ENCODE data around the gene VEPH1.
A peak's percentile ranks its signal among the peaks of the same experiment; 100 is the strongest.

The VEPH1 gene

DNA sequence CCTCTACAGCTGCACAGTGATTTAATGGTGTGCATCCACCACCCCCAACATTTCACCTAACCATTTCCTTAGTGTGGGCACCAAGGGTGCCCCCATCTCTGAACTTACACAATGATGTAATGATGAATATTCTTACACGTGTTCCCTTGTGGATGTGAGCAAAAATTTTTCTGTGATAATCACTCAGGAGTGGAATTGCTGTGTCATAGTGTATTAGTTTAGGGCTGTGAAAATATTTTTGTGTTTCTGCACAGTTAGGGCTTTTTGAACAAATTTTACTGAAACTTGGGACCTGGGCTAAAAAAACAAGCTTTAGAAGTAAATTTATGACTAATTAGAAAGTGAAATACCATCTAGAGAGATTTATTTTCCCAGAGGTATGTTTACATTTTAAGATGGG is 208.7 kb downstream of the VEPH1 start:
- peak; percentile 52 for DNase-seq

DNA sequence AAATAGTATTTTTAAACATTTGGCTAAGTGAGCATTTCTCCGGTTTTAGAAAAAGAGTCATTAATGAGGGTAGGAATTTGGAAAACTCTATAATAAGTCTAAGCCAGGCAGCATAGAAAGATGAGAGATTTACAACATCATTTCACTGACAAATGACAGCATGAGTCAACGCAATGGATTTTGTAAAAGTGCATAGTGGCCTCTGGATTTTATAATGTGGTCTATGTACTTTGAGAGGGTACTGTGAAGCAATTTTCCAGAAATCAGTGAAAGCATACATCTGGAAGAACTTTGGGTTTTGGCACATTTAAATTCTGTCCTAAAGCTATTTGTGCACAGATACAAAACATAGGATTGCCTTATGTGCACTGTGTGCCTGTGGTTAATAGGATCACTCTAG is 212.4 kb downstream of the VEPH1 start:
- peak; percentile 97 for DNase-seq

DNA sequence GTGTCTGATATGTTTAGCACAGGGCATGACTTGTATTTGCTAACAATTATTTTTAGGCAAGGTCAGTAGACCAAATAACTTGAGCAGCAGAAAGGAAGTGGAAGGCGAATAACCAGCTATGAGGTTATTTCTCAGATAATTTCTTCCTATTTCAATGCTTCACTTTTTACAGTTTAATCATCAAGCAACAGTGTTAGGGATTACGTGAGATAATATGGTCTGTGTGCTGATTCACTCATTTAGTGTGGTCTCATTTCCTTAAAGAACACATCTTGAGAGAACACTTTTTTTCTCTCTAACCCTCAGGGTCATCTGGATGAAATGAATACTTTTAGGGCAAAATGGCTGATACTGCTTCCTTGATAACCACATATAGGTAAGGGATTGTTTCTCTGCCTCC is 217.2 kb downstream of the VEPH1 start:
- peak; percentile 42 for DNase-seq

DNA sequence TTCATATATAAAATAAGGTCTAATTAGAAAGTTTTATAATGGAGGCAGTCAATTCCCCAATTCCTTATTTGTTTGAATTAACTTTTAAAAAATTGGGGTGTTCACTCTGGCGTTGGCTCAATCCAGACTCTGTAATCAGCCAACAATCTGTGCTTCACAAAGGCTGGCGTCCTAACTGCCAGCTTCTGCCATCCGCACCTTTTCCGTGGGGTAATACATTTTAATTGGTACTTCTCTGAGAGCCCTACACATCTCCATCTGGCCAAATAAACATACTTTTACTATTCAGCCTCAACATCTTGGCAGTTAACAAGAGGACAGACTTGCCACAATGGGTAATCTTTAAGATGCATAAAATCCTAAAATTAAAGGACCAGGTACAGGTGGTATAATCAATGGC is 218.1 kb downstream of the VEPH1 start:
- DNase-seq, result no peak

DNA sequence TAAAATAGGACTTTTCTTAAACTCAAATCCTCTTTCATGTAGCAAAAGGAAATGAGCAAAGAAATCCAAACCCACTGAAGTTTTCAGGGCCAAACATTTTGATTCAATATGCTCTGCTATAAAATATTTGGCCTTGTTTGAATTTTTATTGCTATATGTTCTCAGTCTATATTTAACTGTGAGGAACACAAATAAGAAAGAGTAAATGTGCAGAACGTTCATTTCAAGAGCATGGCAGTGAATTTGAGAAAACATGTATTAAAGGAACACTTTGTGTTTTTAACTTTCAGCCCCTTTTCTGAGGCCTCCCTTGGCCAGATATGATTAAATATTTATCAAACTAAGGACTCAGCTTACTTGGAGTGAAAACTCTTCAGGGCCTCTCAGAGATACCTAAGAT is 218.5 kb downstream of the VEPH1 start:
- DNase-seq, result no peak

DNA sequence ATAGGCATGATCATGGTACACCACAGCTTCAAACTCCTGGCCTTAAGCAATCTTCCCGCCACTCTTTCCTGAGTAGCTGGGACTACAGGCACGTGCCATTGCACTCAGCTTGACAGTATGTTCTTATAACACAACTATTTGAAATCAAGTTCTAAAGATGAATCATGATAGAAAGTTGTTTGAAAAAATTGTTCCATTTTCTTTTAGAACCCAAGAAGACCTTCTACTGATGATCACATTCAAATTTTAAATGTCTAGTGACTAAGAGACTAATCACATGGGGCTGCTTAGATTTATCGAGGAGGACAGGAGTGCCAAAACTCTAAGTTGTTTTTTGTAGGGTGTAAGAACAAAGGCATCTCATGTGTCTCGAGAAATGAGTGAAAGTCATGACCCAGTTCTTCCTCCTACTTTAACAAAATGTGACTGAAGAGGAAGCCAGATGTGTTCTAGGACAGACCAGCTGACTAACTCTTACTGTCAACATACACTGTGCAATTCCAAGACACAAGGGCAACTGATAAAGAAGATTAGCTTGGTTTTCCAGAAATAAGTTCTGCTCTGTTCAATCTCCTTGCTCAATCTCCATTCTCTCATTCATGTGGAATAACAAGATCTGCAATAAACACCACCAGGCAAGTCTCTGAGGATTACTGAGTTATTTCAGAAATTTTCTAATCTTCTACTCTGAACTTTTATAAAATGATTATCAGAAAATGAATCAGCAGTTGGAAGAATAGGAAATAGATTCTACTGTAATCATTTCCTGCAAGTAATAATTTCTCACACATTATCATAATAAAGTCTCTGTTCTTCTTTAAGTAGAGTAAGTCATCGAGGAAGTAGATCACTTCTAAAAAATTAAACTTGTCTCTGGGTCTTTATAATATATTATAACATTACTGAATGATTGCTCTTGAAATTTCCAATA is 220.7 kb downstream of the VEPH1 start:
- peak; percentile 98 for DNase-seq

DNA sequence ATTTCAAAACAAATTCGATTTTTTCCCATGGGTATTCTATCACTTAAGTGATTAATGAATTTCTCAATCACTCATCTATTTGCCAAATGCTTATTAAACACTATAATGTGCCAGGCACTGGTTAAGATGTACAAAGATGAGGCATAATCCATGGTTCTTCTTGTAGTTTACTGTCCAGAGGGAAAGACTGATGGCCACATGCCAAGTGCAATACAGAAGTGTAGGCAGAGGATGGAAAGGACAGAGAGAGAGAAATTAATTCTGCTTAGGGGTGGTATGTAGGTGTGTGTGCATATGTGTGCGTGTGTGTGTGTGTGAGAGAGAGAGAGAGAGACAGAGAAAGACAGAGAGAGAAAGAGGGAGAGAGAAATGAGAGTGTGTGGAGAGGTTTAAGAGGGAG is 222.4 kb downstream of the VEPH1 start:
- DNase-seq, result no peak

DNA sequence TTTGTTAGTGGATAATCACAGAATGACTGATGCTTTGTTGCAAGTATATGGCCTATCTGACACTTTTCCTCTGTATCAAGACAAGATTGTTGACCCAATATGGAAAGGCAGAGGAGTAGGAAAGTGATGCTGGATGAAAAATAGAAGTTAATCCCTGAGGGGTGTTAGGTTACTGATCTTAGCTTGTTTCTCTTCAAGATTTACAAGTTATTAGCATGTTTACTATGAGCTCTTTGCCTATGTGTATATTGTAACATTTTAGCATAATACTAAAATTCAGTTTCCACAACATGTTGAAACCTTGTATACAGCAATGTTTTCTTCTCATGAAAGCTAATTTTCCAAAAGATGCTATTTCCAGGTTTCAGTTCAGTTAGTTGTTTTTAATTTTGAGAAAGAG is 222.9 kb downstream of the VEPH1 start:
- no peak for DNase-seq

DNA sequence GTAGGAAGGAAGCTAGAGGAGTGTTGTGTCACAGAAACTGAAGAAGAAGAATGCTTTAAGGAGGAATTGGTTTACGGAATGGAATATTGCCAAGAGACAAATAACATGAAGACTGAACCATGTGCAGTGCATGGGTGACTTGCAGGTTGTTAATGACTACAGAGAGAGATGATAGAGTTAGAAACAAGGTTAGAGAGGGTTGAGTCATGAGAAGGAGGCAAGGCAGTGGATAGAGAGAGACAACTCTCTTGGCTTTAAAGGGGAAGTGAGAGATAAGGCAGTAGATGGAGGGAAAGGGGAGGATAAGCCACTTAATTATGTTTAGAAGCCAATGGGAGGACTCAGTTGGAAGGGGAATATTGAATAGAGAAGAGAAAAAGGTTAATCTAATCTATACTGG is 224.0 kb downstream of the VEPH1 start:
- DNase-seq, result no peak

DNA sequence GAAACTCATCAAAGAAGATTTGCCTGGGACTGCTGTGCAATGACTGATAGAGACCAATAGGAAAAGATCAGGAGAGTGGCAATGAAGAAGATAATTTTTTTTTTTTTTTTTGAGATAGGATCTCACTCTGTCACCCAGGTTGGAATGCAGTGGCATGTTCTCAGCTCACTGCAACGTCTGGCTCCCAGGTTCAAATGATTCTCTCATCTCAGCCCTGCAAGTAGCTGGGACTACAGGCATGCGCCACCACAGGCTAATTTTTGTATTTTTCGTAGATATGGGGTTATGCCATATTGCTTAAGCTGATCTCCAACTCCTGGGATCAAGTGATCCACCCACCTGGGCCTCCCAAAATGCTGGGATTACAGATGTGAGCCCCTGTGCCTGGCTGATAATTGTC is 226.4 kb downstream of the VEPH1 start:
- no peak for DNase-seq

DNA sequence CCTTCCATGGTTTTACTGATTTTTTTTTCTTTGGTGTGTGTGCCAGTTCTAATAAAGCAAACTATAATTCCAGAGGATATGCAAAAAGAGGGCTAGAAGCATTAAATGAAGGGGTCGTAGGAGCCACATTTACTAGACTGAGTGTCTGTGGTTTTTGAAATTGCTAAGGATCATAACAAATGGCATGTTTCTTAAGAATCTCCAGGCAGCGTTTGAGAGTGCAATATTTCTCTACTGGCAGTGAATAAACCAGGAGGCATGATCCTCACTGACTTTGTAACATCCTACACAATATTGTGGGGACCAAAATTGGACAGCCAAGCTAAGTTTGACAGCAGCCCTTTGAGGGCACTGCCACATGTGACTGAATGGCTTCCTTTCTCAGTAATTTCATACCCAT is 227.4 kb downstream of the VEPH1 start:
- DNase-seq, result peak; percentile 39

DNA sequence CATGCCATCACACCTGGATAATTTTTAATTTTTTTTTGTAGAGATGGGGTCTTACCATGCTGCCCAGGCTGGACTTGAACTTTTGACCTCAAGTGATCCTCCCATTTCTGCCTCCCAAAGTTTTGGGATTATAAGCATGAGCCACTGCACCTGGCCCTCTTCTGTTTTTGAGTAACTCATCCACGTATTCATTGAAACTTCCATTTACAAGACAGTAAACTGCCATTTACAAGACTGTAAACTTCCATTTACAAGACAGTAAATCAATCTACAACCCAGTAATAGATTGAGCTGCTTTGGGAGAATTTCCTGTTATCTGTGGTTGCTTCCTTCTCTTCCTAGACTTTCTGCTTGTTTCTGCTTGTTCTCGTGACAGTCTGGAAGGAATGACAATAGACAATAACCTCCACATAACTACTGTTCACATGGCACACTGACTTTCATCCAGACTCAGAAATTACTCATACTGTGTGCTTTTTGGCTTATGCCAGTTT is 228.5 kb downstream of the VEPH1 start:
- no peak for DNase-seq

DNA sequence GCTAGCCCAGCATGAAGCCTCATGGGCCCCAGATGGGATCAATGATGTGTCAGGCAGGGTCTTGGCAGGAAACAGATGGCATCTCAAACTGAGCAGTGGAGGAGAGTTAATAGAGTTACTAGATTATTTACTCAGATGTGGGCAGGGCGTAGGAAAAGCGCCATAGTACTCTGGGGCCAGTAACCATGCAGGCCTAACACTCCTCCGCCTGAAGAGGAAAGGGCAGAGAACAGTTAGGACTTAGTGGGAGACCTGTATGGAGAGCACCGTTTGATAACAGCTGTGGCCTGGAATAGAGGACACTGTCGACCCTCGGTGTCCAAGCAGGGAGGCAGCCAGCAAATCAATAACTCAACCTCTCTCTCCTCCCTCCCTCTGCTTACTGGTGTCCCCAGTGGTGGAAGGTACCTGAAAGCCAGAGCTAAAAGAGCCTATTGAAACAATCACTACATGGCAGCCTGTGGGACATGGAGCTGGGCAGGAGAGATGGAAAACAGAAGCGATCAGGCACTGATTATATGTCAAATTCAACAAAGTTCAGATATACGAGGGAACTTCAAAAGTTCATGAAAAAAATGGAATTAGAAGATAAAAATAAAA is 231.8 kb downstream of the VEPH1 start:
- no peak for DNase-seq

DNA sequence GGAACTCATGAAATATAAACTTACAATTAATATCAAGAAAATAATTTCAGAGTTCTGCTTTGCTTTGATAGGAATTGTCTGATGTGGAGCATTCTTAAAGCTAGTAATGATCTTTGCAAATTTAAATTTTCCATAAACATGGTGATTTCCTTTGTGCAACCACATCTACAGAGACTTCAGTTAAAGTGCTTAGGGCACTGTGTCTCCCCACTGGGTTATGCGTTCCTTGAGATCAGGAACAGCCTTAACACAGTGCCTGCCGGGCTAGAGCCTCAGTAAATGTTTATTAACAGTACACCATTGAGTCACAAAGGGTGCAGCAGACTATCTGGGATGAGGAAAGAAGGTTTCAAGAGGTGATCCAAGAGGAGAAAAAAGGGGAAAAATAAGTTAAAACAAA is 235.2 kb downstream of the VEPH1 start:
- DNase-seq, result no peak

DNA sequence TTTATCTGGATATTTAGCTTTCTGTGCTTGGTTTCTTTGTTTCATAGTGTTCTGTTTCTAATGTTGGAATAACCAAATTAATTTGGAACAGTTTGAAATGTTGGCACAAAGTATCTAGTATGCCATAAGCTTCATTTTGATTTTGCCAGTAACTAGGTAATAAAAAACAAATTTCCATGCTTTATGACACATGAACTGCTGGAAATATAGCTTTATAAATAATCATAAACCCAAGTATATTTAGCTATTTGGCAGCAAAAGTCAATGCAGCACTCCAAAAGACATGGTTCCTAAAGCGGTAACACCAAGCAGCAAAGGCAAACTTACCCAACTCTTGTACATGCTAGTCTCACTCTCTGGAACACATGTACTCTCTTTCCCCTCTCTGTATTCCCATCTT is 237.3 kb downstream of the VEPH1 start:
- DNase-seq, result no peak

DNA sequence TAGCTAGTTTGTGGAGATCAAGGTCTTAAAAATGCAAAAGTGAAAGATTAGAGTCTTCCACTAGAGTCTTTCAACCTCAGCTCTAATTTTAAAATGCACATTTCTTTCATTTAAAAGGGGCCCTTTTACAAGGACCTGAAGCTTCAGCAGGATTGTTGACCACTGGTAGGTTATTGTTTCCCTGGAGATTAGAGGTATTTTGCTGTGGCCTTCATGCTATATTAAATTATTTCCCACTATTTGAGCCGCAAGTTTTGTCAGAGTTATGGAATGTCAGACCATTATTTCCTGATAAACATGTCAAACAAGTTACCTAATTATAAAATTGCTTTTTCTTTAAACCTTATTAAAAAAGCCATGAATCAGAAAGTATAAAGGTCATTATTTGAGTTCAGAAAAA is 240.2 kb downstream of the VEPH1 start:
- peak; percentile 33 for DNase-seq

DNA sequence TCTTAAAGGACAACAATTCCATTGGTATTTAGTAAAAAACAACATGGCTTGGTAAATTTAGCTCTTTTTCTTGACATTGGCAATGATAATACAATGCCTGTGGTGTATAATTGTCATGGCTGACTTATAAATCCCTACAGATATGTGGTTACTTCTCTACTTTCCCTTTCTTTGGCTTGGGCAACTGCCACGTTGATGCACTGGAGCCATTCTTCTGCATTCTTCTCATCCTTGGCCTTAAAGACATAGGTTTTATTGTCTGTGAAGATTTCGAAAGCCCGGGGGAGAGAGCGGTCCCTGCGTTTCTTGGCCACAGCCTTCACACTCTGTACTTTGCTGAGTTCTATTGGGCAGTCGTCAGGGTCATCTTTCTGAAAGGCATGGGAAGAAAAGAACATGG is 242.2 kb downstream of the VEPH1 start:
- peak; percentile 75 for DNase-seq

DNA sequence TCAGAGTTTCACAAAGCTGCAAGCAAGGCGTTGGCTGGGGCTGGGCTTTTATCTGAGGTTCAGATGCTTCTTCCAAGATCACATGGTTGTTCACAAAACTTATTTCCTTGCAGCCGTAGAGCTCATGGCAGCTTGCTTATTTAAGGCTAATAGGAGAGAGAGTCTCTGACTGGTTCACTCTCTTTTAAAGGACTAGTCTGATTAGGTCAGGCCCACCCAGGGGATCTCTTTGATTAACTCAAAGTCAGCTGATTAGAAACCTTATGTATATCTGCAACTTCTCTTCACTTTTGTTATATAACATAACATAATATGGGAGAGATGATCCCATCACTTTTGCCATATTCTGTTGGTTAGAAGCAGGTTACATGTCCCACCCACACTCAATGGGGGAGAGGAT is 243.4 kb downstream of the VEPH1 start:
- DNase-seq, result no peak

DNA sequence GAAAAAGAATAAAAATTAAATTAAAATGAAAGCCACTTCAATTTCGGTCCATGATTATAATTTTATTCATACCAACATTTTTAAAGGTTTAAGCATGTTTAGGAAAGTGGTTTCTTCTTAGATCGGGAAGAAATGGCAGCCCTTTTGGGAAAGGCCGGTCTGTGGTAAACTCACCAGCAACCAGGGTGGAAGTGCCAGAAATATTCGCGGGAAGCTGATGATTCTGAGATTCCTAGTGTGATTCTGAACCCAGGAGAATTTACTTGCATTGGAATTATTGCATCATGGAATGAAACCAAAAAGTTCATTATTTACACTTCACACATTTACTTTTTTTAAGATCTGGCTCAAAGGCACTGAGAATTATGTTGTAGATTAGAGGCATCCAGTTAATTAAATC is 246.1 kb downstream of the VEPH1 start:
- DNase-seq, result peak; percentile 30

DNA sequence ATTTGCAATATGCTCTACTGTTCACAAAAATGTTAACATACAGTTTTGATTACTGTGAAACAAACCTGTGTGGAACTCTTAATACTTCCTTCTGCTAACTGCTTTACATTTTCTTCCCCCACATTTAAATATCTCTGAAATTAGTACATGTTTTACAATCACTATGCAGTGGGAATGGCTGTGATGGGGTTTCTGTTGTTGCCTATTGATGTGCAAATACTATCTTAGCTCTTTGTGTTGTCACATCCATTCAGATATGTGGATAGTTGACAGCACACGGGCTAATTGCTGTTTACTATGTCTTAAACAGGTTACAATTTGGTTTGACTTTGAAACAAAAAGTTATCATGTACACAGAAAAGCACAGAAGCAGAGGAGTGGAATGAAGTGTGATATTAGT is 247.4 kb downstream of the VEPH1 start:
- no peak for DNase-seq

DNA sequence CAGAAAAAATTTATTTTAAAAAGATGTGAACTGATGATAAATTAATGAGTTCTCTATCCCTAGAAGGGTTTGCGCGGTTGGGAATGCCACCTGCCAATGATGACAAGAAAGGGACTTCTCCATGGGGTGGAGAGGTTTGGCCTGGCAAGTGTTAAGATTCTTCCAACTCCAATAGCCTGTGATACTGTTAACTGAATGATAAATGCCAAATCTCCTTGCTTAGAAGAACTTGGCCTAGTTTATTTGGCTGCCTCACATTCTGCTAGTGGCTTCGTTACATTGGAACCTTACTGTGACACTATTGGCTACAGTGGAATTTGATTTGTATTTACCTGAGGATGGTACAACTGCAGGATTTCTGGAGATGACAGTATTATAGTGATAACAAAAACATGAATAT is 251.5 kb downstream of the VEPH1 start:
- no peak for DNase-seq

DNA sequence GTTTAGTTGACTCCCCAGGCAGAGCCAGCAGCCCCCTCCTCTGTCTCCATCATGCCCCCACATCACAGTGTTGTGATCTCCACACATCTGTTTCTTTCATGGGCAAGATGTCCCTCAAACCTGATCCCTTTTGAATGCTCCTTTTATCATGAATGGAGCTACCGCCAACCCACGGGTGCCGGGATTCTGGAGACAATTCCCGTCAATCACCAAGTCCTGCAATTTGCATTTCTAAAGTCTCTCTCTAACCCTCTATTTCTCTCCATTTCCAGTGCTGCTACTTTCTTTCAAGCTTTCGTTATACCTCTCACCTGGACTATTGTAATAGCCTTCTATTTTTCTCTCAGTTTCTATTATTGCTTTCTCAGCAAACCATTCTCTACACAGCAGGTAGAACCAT is 253.6 kb downstream of the VEPH1 start:
- DNase-seq, result no peak

DNA sequence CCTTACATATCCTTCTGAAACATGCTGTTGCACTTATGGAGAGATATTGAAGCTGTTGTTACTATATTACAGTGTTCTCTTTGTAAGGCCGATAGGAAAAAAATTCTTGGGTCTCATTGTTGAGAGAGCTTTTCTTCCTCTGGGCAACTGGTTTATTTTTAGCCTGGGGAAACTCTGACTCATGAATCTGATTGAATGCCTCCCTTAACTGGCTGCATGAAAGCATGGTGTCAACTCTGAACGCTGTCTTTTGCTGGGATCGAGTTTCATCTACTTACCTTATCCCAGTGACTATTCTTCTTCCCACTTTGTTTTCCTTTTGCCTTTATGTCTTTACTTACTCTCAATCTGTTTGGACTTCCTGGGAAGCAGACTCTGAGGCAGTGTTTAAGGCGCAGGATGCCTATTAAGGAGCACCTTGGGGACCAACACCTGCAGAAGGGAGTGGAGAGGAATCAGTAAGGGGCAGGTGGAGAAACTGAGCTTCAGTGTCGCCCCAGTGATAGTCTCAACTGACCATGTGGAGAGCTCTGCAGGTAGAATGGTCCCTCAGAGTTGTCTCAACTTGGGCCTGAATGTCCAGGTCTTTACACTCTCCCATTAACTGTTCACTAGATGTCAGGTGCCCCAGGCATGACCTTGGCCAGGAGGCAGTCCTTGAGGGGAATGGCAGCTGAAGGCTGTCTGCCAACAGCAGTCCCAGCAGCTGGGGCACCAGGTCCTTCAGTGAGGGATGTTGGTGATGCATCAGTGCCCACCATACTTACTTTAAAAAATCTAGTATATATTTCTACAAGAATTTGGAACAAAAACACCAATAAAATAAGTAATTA is 254.4 kb downstream of the VEPH1 start:
- DNase-seq, result peak; percentile 93

DNA sequence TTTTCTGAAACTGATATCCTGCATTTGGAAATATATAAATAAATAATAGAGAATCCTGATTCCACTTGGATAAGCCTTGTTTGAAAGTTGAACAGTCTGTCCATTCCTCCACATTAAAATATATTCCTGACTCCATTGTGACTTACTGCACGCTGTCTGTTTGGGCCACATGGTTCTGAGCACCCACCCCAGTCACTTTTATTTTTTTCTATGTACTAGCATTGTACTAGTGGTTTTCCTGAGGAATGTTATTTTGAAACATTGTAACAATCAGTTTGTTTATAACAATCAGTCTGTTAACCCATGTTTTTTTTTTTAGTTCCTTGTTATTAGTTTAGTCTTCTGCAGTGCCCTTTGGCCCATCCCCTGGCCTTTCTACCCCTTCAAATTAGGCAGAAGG is 255.8 kb downstream of the VEPH1 start:
- DNase-seq, result no peak

All from fibroblast of skin of right quadriceps (primary cell).